Measurements from ENCODE around the gene TRIM65. TPM values are rescaled to one million over a fixed set of nuclear protein-coding genes. Genes with fewer than 3 reads are reported as not detected.

The TRIM65 gene
- total and polyA plus RNA-seq, 2 experiments from 2014 or later = 12.5 to 16.8 TPM

DNA sequence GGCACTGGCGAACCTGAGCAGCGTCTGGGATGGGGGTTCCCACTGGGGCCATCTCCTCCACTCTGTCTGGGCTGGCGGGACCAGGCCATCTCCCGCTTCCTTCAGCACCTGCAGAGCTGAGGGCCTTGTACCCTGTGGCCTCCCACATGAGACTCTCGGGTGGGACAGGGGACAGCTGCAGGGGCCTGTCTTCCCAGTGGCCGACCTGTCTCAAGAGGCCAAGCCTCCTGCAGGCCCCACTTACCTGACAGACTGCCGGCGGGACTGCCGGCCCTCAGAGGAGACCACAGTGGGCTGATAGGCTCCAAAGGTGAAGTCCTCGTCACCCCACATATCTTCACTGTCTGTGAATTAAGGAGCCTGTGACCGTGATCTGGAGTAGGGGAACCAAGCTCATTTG lies 28.4 kb upstream of the TRIM65 start:
- no peaks in the 10 kb centered on the region for H3K27me3 ChIP-seq
- H3K9me3 ChIP-seq (ENCODE audit: low read depth) = no peaks in the 10 kb centered on the region
- DNase-seq (ENCODE audit: low spot score) = no peak
- no peak overlapping the region for H3K4me3 ChIP-seq
- no peaks in the 10 kb centered on the region for H3K79me2 ChIP-seq
- 95% methylated on average over 11 of the region's 11 CpGs for WGBS (ENCODE audit: low lambda C conversion rate, missing lambda C conversion rate)
- no peak overlapping the region for H3K4me2 ChIP-seq
- no peaks in the 10 kb centered on the region for H3K4me1 ChIP-seq (ENCODE audit: insufficient read depth)
- no peak overlapping the region for H2AFZ ChIP-seq
- H4K20me1 ChIP-seq (ENCODE audit: insufficient read depth, poor library complexity, severe bottlenecking) = no peaks in the 10 kb centered on the region
- H3K27ac ChIP-seq = no peak overlapping the region
- no peaks in the 10 kb centered on the region for H3K9me2 ChIP-seq (replicated peaks; ENCODE audit: insufficient read depth)
- H3K36me3 ChIP-seq (replicated peaks; ENCODE audit: insufficient read depth, low read depth) = no peaks in the 10 kb centered on the region
- TF ChIP-seq EZH2 (IDR thresholded peaks at IDR 0.05; ENCODE audit: borderline replicate concordance) (no peak), EZH2phosphoT487 (IDR thresholded peaks at IDR 0.05; ENCODE audit: low read depth, severe bottlenecking, unreplicated experiment) (no peak), CTCF (IDR thresholded peaks at IDR 0.05; ENCODE audit: poor library complexity) (no peak)

DNA sequence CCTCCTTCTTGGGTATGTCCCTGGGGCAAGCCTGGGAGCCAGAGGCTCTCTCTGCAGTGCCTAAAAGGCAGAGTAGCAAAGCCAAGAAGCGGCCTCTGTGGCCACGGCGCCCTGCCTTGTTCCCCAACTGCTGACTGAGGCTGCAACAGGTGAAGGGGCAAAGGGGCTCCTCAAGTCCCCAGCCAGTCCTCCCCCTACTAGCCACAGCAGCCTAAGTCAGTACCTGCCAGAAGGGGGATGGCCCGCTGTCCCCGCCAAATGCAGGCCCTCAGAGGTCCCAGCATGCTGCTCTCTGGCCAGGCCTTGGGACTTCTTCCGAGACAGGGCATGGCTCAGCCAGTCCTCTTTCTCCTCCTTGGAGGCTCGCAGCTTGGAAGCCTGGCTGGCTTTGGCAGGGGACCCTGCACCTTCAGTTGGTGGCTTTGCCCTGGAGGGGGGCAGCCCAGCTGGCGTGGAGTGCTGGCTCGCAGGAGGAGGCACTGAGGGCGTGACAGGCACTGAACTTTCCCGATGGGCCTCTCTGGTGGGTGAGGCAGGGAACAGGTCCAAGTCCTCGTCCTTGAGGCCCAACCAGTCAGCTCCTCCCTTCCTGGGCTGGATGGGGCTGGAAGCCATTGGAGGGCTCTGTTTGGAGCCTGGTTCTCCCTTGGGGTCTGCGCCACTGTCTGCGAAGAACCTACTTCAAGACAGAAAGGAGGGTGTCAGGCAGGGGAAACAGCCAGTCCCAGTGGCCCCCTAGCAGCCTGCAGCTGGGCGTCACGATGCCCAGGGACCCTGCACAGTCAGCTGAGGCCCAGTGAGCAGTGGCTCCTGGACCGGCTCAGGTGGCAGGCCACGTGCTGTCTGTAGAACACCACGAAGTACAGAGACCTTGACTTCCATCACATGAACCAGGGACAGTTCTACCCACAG lies 26.5 kb upstream of the TRIM65 start:
- Histone ChIP-seq H3K27me3 (no peaks in the 10 kb centered on the region), H4K20me1 (ENCODE audit: insufficient read depth, poor library complexity, severe bottlenecking) (no peaks in the 10 kb centered on the region), H3K27ac (no peak overlapping the region), H3K9me2 (replicated peaks; ENCODE audit: insufficient read depth) (no peaks in the 10 kb centered on the region), H3K4me2 (no peak overlapping the region), H3K4me3 (no peak overlapping the region), H3K9me3 (ENCODE audit: low read depth) (no peaks in the 10 kb centered on the region), H3K36me3 (replicated peaks; ENCODE audit: insufficient read depth, low read depth) (no peaks in the 10 kb centered on the region), H3K4me1 (ENCODE audit: insufficient read depth) (no peaks in the 10 kb centered on the region), H3K79me2 (no peaks in the 10 kb centered on the region), H2AFZ (no peak overlapping the region)
- no peak for TF ChIP-seq EZH2phosphoT487 (IDR thresholded peaks at IDR 0.05; ENCODE audit: low read depth, severe bottlenecking, unreplicated experiment)
- no peak for TF ChIP-seq EZH2 (IDR thresholded peaks at IDR 0.05; ENCODE audit: borderline replicate concordance)
- TF ChIP-seq CTCF (IDR thresholded peaks at IDR 0.05; ENCODE audit: poor library complexity) = no peak
- WGBS (ENCODE audit: low lambda C conversion rate, missing lambda C conversion rate) = 96% methylated on average over 19 of the region's 19 CpGs
- no peak for DNase-seq (ENCODE audit: low spot score)

DNA sequence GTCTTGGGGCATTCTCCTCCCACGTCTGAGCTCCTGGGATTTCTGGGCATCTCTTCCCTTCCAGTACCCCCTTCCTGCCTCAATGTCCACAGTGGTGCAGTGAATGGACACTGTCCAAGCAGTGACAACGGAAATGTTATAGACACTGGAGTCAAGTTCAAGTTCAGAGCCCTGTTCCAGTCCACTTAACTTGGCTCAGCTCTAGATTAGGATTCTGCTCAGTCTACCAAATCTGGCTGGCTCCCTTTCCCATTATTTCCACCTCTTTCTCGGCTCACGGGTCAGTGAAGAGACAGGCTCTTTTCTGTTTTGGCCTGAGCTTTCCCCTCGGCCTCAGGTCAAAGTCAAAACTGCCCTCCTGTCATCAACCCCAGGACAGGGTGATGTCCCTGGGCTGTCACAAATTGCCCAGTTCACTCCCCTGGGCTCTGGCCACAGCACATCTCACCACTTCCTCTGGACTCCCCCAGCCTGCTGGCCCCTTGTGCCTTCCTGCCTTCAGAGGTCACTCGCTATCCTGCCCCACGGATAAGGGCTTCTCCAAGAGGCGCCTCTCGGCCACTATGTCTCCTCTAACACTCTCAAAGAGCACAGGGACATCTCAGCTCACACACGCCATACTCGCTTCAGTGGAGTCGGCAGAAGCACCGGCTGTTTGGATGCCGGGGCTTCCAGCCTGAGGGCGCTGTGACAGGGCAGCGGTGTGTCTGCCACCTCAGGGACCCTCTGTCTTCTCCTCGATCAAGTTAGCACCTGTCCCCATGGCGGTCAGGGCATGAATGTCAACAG lies 25.6 kb upstream of the TRIM65 start:
- H3K79me2 ChIP-seq = no peaks in the 10 kb centered on the region
- no peak overlapping the region for H3K27ac ChIP-seq
- DNase-seq (ENCODE audit: low spot score) = no peak
- WGBS (ENCODE audit: low lambda C conversion rate, missing lambda C conversion rate) = 98% methylated on average over 18 of the region's 18 CpGs
- no peaks in the 10 kb centered on the region for H3K9me3 ChIP-seq (ENCODE audit: low read depth)
- no peaks in the 10 kb centered on the region for H3K4me1 ChIP-seq (ENCODE audit: insufficient read depth)
- H3K36me3 ChIP-seq (replicated peaks; ENCODE audit: insufficient read depth, low read depth) = no peaks in the 10 kb centered on the region
- no peaks in the 10 kb centered on the region for H3K27me3 ChIP-seq
- no peak overlapping the region for H3K4me2 ChIP-seq
- no peak overlapping the region for H3K4me3 ChIP-seq
- H2AFZ ChIP-seq = no peak overlapping the region
- no peaks in the 10 kb centered on the region for H4K20me1 ChIP-seq (ENCODE audit: insufficient read depth, poor library complexity, severe bottlenecking)
- no peak for TF ChIP-seq CTCF (IDR thresholded peaks at IDR 0.05; ENCODE audit: poor library complexity)
- TF ChIP-seq EZH2 (IDR thresholded peaks at IDR 0.05; ENCODE audit: borderline replicate concordance) = no peak
- no peak for TF ChIP-seq EZH2phosphoT487 (IDR thresholded peaks at IDR 0.05; ENCODE audit: low read depth, severe bottlenecking, unreplicated experiment)
- no peaks in the 10 kb centered on the region for H3K9me2 ChIP-seq (replicated peaks; ENCODE audit: insufficient read depth)

Measured in hepatocyte (in vitro differentiated cells).